ENCODE measurements around the gene PTCHD4.
"Not testable (repeated sequence)": the region's sequence is repeated elsewhere in the genome, so short reads cannot be mapped to it uniquely, and the experiment has no call there.

PTCHD4 gene

DNA sequence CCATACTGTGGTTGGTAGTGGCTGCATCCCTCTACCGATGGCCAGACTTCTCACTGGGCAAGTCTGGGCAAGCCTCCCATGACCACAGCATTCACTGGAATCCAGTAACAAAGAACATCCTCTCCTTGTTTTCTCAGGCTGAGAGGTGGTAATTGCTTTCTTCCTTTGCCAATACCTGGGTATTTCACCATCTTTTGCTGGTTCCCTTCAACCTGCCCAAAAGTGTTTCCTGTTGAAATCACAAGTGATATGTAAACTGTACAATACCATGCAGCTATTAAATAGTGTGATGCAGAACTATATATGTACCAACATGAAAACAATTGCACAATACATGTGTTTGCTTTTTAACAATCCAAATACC is at the start of gene PTCHD4:
Gene PTCHD4 (minus strand): TSS at position 55 of the 364 bp plus-strand sequence. CDS start 42,240 bp downstream, outside the sequence.
- no peak for DNase-seq

DNA sequence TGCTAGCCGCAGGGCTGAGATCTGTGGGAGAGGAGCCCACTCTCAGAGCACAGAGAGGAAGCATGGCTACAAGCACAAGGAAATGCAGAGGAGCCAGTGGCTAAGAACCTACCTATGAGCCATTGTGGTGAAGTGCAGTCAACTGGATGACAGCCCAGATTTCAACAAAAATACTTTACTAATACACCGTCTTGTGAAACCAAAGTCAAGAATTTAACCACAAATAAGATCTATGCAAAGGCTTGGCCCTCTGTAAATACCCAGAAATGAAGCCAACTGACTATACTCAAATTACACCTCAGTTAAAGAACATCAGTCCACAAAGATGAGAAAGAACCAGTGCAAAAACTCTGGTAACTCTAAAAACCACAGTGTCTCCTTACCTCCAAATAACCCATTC is 40.1 kb upstream of the PTCHD4 start:
- no peak for DNase-seq

DNA sequence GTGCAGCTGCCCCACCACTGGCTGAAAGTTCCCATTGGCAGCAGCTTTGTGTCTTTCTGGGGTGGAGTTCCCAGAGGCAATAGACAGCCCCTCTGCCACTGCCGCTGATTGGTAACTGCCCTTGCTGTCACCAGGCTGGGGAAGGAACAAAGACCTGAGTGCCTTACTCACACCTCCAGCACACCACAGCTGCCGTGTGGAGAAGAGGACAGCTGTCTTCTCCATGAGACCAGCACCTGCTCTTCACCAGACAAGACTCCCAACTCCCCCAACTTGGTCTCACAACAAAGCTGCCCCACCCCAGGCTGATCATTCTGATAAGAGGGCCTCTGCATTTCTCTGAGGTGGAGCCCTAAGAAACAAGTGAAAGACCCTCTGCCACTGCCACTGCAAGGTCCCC is 39.7 kb upstream of the PTCHD4 start:
- DNase-seq, result no peak

DNA sequence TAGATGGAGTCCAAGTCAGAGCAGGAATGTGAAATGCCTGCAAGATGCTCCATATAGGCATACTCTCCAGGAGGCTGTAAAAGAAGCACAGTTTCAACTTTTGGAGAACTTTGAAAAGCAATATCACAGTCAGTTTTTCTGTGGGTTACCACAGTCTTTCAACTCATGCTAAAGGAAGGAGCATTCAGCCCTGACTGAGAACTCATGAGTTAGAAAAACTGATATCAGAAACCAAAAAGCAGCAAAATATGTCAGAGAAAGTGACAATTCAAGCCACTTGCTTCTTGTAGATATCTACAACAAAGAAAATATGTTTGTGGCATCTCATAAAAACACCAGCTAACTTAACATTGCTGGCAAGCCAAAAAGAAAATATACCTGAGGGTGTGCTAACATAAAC is 36.1 kb upstream of the PTCHD4 start:
- no peak for DNase-seq

DNA sequence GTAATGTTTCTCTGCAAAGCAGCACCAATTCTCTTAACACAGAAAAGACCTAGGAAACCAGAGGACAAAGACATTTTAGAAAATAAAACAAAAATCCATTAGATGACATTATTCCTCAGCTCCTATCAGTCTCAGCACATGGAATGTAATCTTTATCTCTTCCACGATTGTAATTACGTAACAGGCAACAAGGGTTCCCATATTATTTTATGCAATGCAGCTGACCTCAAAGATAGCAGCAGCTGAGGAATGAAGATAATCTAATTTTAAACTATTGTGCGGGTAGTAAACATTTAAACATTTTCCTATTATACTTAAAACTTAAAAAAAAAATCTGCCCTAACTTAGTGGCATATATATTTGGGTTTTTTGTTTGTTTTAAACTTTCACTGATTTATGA is 33.0 kb upstream of the PTCHD4 start:
- DNase-seq, result no peak

DNA sequence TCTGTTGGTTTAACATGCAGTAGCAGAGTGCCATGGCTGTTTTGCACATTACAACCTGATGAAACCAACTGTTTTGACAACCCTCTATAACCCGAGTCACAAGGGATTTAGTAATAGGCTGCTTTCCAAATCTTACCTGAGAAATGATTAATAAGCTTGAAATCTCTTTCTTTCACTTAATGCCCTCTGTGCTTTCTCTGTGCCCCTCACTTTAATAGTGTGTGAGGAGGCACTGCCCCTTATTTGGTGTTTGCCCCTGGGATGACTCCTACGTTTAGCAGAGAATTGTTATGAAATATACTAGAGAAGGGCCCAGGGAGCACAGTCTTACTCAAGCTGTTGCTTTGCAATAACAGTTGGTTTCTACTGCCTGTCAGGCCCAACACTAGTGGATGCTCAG is 31.0 kb upstream of the PTCHD4 start:
- DNase-seq, result no peak

DNA sequence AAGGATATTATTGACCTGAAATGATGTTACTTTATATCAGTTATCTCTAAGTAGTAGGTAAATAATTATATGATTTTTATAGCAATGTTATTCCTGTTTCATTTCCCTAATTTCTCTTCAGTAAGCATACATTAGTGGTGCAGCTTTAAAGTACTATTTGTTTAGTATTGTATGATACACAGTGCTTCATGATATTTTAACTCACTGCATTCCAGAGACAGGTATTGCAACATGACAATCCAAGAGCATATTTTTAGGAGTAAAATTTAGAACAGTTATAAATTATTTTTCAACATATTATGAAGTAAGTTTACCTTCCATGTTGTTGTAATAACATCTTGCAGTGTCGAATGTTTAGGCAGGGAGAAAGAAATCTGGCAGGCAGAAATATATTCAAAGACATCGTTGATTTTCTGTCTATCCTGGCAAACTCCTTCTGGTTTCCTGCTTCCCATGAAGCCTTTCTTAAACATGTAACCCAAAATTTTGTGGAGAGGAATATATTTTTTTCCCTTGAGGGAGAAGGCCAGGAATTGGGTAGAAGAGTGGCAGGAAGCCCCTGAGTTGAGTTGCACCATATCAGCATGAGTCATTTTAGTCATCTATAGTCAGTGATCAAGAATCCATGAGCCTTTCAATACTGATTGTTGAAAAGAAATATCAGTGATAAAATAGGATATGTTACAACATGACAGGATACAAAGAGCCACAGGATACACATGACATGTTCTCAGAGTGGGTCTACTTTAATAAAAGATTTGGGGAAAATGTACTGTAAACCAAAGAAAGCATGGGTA is 29.0 kb upstream of the PTCHD4 start:
- no peak for DNase-seq

DNA sequence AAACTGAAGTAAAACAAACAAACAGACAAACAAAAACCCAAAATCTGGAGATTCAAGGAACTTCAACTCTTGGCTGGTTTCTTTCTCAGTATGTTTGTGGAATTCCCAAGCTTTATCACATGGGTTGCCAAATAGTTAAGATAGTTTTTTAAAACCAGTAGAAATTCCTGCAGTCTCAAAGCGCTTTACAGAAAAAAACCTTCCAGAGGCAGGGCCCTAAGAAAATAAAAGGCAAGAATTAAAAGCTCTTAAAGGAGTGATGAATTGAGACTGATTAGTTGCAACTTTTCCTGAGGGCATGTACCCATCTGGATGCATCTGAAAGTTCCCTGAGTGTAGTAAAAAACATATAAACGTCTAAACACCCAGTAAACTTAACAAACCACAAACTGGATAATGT is 25.9 kb upstream of the PTCHD4 start:
- no peak for DNase-seq

DNA sequence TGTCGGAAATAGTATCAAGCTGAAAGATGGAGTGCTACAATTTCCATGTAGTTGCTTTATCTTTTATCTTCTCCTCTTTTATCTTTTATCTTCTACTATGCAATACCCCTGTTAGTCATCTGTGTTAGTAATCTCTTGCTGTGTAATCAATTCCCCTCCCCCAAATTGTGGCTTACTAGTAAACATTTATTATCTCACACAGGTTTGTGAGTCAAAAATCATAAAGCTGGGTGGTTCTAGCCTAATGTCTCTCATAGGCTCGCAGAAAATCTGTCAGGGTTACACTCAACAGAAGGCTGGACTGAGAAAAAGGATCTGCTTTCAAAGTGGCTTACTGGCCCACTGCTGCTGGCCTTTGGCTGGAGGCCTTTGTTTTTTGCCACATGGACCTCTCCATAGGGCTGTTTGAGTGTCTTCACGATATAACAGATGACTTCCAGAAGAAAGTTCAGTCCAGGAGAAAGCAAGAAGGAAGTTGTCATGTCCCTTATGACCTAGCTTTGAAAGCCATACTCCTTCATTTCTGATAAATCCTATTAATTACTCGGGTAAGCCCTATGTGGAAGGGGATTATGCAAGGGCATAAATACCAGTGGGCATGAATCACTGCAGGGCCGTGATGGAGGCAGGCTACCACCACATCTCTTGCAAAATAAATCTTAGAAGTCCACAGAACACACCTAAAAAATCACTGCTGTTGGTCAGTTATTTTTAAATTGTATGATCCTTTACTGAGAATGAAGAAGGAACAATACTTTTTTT is 24.5 kb upstream of the PTCHD4 start:
- no peak for DNase-seq

DNA sequence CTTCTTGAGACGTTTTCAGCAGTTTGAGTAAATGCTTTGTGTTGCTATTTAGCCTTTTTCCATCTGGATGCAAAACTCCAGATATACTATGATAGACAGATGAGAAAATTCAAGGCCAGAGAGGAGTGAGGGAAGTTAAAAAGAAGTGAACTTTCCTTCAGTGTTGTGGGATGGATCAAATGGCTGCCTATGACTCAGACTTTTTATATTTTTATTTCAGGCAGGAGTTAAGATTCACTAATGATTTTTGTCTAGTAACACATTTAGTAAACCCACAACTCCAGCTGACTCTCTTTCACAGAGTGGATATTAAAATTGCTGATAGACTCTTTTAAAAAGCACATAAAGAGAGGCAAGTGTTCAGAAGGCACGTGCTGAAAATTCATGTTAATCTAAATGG is 23.2 kb upstream of the PTCHD4 start:
- DNase-seq, result no peak

DNA sequence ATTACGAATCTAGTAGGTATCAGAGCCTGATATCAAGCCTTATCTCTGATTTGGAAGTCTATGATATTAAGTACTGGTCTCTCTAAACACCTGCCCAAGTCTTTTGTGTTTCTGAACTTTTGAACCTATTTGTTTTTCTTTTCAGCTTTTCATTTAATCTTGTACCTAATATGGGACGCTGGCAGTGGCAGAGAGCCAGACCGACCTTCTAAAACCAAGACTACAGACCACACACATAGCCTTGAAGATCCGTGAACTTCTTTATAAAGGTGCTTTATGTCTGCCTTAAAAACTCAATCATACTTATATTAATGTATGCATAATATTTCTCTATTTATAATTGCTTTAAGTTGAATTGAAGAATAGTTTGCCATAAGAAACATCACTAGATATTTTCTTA is 12.6 kb upstream of the PTCHD4 start:
- DNase-seq, result no peak

DNA sequence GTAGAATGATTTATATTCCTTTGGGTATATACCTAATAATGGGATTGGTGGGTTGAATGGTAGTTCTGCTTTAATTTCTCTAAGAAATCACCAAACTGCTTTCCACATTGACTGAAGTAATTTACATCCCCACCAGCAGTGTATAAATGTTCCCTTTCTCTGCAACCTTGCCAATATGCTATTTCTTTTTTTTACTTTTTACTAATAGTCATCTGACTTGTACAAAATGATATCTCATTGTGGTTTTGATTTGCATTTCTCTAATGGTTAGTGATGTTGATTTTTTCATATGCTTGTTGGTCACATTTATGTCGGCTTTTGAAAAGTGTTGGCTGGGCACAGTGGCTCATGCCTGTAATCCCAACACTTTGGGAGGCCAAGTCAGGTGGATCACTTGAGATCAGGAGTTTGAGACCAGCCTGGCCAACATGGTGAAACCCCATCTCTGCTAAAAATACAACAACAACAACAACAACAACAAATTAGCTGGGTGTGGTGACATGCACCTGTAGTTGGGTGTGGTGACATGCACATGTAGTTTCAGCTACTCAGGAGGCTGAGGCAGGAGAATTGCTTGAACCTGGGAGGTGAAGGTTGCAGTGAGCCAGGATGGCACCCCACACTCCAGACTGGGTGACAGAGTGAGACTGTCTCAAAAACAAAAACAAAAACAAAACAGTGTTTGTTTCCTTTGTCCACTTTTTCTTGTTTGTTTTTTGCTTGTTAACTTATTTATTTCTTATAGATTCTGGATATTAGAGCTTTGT is 11.2 kb upstream of the PTCHD4 start:
- DNase-seq, result not testable (repeated sequence)

DNA sequence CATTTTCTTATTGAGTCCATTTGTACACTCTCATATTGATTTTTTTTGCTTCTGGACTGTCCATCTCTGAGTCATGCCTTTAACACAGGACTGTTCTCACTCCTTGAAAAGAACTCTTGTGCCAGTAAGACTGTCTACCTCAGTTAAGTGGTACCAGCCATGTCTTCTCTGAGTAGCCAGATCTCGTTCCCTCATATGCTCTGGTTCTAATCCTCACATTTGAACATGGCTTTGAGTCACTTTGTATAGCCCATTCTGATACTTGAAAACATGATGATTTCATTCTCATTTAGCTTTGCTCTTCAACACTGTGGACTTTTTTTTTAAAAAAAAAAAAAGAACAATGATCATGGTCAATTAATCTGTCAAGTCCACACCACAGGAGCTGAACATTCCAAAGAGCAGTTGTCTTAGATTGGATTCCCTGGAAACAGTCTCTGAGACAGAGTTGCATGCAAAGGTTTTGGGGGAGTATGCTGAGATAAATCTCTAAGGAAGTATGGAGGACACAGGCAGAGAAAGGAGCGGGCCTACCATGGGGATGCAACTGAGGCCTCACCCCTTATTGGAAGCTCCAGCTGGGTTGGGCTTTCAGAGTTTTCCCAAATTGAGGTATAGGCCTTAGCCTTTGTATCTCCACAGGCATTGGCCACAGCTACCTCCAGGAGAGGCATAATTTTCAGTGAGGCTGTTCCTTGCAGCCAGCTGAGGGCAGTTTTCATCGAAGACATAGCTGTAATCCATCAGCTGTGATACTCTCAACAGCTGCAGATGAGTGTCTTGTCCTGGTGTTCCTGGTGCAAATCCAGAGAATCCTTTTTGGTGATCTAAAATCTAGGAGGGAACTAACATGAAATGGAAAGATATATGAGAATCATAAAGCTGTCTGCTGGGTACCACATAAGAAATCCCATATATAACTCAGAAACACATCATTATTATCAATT is 6.0 kb upstream of the PTCHD4 start:
- DNase-seq, result no peak

DNA sequence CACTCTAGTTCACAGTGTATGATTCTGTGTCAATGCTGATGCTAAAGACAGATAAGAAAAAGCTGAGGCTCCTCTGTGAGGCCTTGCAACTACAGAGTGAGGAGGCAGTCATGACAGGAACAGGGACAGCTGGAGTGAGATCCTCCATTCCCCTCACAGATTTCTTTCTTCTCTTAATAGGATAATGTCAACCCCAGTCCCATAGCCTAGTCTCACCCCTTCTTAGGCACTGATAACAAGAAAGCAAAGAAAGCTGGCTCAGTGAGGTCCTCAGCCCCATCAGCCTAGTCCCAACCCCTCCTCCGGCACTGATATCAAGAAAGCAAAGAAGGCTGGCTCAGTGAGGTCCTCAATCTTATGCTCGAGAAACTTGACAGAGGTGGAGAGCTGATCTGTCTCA is 2.1 kb upstream of the PTCHD4 start:
- no peak for DNase-seq

DNA sequence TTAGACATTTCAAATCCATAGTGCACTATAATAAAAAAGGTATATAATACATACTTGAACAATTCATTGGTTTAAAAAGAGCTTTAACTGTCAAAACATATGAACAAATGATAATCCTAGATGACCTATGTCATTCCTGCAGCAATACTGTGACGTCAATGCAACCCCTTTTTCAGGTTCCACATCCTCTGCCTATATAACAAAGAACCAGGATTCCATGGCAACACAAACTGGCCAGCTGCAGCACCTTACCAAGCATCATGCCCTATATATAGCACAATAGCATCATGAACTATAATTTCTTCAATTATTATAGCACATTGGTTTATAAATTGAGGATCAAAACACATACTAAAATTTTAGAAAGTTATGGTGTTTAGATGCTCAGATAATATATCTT is 578 bp upstream of the PTCHD4 start:
- DNase-seq, result no peak

DNA sequence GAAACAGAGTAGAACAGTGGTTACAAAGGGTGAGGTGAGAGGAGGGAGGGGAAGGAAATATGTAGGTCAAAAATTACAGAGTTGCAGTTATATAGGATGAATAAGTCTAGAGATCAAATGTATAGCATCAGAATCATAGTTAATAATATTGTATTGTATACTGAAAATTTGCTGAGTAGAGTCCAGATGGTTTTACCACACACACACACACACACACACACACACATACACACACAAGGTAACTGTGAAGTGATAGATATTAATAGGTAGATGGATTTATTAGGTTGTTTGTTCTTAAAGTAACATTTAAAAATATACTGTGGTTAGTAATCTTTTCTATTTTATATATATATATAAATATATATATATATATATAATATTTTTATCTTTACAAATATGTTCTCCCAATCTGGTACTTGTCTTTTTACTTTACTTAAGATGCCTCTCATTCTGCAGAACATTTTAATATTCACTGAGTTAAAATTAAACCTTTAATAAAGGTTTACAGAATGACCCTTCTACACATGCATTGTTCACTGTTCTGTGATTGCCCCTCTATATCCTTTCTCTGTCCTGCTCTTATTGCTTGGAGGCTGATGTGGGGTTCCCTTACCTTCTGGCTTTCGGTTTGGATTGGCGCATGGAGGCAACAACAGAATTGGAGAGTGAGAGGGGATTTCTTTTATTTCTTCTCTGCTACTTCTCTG is 408 bp downstream of the PTCHD4 start:
- DNase-seq, result no peak

DNA sequence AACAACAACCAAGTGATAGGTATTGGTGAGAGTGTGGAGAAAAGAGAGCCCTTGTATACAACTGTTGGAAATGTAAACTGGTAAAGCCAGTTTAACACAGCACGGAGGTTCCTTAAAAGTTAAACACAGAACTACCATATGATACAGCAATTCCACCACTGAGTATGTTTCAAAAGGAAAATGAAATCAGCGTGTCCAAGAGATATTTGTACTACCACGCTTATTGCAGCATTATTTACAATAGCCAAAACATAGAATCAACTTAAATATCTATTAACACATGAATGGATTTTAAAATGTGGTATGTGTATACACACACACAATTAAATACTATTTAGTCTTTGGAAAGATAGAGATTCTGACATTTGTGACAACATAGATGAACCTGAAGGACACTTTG is 1.1 kb downstream of the PTCHD4 start:
- no peak for DNase-seq

DNA sequence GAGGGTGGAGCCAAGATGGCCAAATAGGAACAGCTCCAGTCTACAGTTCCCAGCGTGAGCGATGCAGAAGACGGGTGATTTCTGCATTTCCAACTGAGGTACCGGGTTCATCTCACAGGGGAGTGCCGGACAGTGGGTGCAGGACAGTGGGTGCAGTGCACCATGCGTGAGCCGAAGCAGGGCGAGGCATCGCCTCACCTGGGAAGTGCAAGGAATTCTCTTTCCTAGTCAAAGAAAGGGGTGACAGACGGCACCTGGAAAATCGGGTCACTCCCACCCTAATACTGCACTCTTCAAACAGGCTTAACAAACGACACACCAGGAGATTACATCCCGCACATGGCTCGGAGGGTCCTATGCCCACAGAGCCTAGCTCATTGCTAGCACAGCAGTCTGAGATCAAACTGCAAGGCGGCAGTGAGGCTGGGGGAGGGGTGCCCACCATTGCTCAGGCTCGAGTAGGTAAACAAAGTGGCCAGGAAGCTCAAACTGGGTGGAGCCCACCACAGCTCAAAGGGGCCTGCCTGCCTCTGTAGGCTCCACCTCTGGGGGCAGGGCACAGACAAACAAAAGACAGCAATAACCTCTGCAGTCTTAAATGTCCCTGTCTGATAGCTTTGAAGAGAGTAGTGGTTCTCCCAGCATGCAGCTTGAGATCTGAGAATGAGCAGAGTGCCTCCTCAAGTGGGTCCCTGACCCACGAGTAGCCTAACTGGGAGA is 8.4 kb downstream of the PTCHD4 start:
- not testable (repeated sequence) for DNase-seq

DNA sequence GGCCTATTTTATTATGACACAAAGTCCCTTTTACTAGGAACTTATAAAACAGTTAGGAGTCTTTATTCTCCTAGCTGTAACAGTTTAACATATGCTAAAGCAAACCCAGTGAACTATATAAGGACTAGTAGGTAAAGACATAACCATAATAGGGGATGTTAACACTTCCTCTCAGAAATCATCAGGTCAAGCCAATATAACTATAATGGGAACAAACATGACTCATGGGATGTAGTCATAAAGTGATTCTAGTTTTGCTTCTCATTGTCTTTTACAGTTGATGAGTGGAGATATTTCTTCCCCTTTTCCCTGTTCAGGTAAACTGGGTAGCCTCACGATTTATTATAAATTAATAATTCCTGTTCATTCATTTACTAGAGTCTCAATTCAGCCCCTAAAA is 9.7 kb downstream of the PTCHD4 start:
- no peak for DNase-seq

DNA sequence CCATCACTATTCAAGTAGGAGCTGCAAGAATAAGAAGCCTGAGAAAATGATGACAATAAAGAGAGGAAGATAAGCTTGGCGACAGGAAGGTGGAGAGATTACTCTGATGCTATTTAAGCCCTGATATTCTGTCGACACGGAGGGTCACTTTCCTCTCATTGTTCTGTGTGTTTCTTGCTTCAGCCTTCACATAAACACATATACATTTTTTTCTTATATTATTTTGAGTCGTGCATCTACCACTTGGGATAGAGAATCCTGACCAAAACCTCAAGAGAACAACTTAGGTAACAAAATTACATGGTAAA is 10.5 kb downstream of the PTCHD4 start:
- DNase-seq, result no peak

Measured in stimulated activated CD4-positive, alpha-beta T cell treated with anti-CD3 and anti-CD28 coated beads, Interleukin-4, amount 100 ng/mL, for 4 hours (primary cell).